Vagina (tissue), 2 donors: Measurements from ENCODE around the gene PLEKHA6.

Experiments used
- POLR2A ChIP-seq, 2 donors: fragments of 450-650 bp; IDR thresholded peaks; one replicate each; pipeline ENCODE4 v1.6.1; 2017; ENCODE audit warnings: antibody characterized with exemption in 2 of 2, mild to moderate bottlenecking in 2 of 2, moderate library complexity in 2 of 2
- TF ChIP-seq, protein P1 (sequence below), 3 experiments: fragments of 450-650 bp in 2 of 3; fragments of 200-600 bp in 1 of 3; sonication (generic) in 1 of 3; IDR thresholded peaks; one replicate each; pipeline ENCODE4 v1.5.1; 2017 to 2019; ENCODE audit warnings: antibody characterized with exemption in 3 of 3, mild to moderate bottlenecking in 2 of 3, moderate library complexity in 2 of 3

DNA sequence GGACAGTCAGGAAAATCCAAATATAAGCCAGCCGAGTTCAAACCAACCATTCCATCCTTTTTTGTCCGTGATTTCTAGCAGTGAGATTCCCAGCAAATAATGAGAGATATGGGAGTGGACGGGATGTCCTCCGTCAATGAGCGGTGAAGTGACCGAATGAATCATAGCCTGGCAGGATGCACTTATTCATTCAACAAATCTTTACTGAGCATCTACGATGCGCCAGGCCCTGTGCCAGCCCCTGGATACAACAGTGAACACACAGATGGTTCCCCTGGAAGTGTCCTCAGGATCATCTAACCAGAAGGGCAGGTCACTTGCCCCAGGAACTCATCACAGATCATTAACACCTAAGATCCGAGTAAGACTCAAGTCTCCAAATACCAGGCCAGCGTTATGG is 8.2 kb upstream of the PLEKHA6 start:
- TF ChIP-seq, protein P1, sequence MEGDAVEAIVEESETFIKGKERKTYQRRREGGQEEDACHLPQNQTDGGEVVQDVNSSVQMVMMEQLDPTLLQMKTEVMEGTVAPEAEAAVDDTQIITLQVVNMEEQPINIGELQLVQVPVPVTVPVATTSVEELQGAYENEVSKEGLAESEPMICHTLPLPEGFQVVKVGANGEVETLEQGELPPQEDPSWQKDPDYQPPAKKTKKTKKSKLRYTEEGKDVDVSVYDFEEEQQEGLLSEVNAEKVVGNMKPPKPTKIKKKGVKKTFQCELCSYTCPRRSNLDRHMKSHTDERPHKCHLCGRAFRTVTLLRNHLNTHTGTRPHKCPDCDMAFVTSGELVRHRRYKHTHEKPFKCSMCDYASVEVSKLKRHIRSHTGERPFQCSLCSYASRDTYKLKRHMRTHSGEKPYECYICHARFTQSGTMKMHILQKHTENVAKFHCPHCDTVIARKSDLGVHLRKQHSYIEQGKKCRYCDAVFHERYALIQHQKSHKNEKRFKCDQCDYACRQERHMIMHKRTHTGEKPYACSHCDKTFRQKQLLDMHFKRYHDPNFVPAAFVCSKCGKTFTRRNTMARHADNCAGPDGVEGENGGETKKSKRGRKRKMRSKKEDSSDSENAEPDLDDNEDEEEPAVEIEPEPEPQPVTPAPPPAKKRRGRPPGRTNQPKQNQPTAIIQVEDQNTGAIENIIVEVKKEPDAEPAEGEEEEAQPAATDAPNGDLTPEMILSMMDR (IDR thresholded peaks at IDR 0.05): no peak
- no peak for TF ChIP-seq POLR2A (IDR thresholded peaks at IDR 0.05)
